K562 (cell line): ENCODE results near the gene CD44. TPM values are rescaled to one million over a fixed set of nuclear protein-coding genes. Genes with fewer than 3 reads are reported as not detected.

Experiments used
- ATAC-seq: fragments of 200-7000 bp; cut with Tn5 transposase; 3 replicates; pipeline ENCODE4 v1.9.1; 2020; ENCODE audit warnings: moderate library complexity
- BruUV-seq: library from RNA; stranded (reverse); fragments of 400-500 nt; replicated peaks from 2 replicates; lab custom pipeline; 2021; lab: Mats Ljungman, UMichigan
- CTCF ChIA-PET: fragments of 300-600 bp; formaldehyde crosslinking; extraction: SDS; loops from one replicate; lab custom pipeline; 2021; ENCODE audit warnings: low intra/inter-chr PET ratio; lab: Yijun Ruan, JAX
- POLR2A ChIA-PET: fragments of 300-600, 350-650 bp; sonication (Branson Sonifier 250); formaldehyde crosslinking; extraction: SDS; loops from one replicate; lab custom pipeline; 2021; ENCODE audit warnings: antibody characterized with exemption, inconsistent platforms; lab: Yijun Ruan, JAX
- DNase-seq, 4 experiments: peaks; one replicate each; pipeline versions ENCODE4 v3.0.0 to v3.0.0-alpha.2; 2011 to 2018; ENCODE audit warnings: low spot score in 3 of 4, mixed read lengths in 3 of 4; ENCODE audit errors: extremely low read depth in 1 of 4
- FAIRE-seq: peaks from 2 replicates; lab custom pipeline; 2011; peaks lifted over from hg19 to GRCh38; lab: Jason Lieb, UNC
- H2AFZ ChIP-seq: 2 replicates; pipeline ENCODE4 v1.6.0; 2011; ENCODE audit warnings: low read depth, low read length, control low read depth, inconsistent platforms
- H3K27ac ChIP-seq: fragments of 200-600 bp; 3 replicates; pipeline ENCODE4 v1.8.0; 2011; ENCODE audit warnings: low read depth, mild to moderate bottlenecking, control low read depth, inconsistent platforms, low read length, moderate library complexity, mixed read lengths; ENCODE audit errors: extremely low read depth
- H3K27me3 ChIP-seq, 2 experiments: fragments of 300-600 bp in 1 of 2; 2 replicates in 1 of 2; 3 replicates in 1 of 2; pipeline versions ENCODE4 v1.6.0 to v1.8.0; 2011; ENCODE audit warnings: inconsistent platforms in 2 of 2, low read length in 2 of 2, mild to moderate bottlenecking in 1 of 2, mixed read lengths in 1 of 2, moderate library complexity in 1 of 2; ENCODE audit not compliant: control insufficient read depth in 2 of 2, insufficient read depth in 2 of 2
- H3K36me3 ChIP-seq: fragments of 300-600 bp; 3 replicates; pipeline ENCODE4 v1.8.0; 2011; ENCODE audit warnings: mild to moderate bottlenecking, low read length, inconsistent platforms; ENCODE audit not compliant: control insufficient read depth, insufficient read depth
- H3K4me1 ChIP-seq, 2 experiments: fragments of 200-600 bp in 1 of 2; replicated peaks in 1 of 2; 2 replicates in 1 of 2; 3 replicates in 1 of 2; pipeline versions ENCODE4 v1.5.1 to v1.8.0; 2011; ENCODE audit warnings: inconsistent platforms in 2 of 2, low read length in 2 of 2, mild to moderate bottlenecking in 1 of 2, mixed read lengths in 1 of 2, moderate library complexity in 1 of 2; ENCODE audit not compliant: control insufficient read depth in 2 of 2, insufficient read depth in 2 of 2
- H3K4me2 ChIP-seq: 2 replicates; pipeline ENCODE4 v1.6.1; 2011; ENCODE audit warnings: low read length, control low read depth, inconsistent platforms, mixed read lengths; ENCODE audit not compliant: insufficient read depth
- H3K4me3 ChIP-seq: fragments of 200-600 bp; sonication (generic), shearing (Covaris generic); 2 replicates; pipeline ENCODE4 v1.5.1; 2016; ENCODE audit warnings: control low read depth, inconsistent platforms
- H3K79me2 ChIP-seq: fragments of 200-600 bp; 3 replicates; pipeline ENCODE4 v1.8.0; 2011; ENCODE audit warnings: low read length, inconsistent platforms; ENCODE audit not compliant: control insufficient read depth, insufficient read depth
- H3K9ac ChIP-seq, 2 experiments: 2 replicates each; pipeline versions ENCODE4 v1.6.0 to v1.6.1; 2011; ENCODE audit warnings: low read depth in 2 of 2, low read length in 2 of 2, control low read depth in 1 of 2, inconsistent platforms in 1 of 2, mild to moderate bottlenecking in 1 of 2, mixed read lengths in 1 of 2; ENCODE audit not compliant: insufficient read depth in 1 of 2
- H3K9me1 ChIP-seq: one replicate; pipeline ENCODE4 v1.6.0; 2011; ENCODE audit warnings: inconsistent platforms, mild to moderate bottlenecking, low read length, moderate library complexity; ENCODE audit not compliant: control insufficient read depth, insufficient read depth
- H3K9me3 ChIP-seq: replicated peaks from 2 replicates; pipeline ENCODE4 v1.5.1; 2011; ENCODE audit warnings: low read depth, low read length, inconsistent platforms; ENCODE audit not compliant: control insufficient read depth, insufficient read depth
- H4K20me1 ChIP-seq: replicated peaks from 2 replicates; pipeline ENCODE4 v1.6.1; 2011; ENCODE audit warnings: low read length, inconsistent platforms, mixed read lengths; ENCODE audit not compliant: control insufficient read depth, insufficient read depth
- ARID4B ChIP-seq: sonication (generic); formaldehyde crosslinking; IDR thresholded peaks from 2 replicates; pipeline ENCODE4 v1.8.0; 2022; ENCODE audit warnings: mild to moderate bottlenecking, missing genetic modification reagents
- FOSL1 ChIP-seq: fragments of 200-800 bp; sonication (Bioruptor generic); conservative IDR thresholded peaks from 2 replicates; pipeline ENCODE4 v1.6.1; 2016; ENCODE audit warnings: missing genetic modification characterization, missing compliant biosample characterization
- IRF9 ChIP-seq: fragments of 450-650 bp; IDR thresholded peaks from 2 replicates; pipeline ENCODE4 v1.6.1; 2016; ENCODE audit warnings: missing biosample characterization, missing genetic modification characterization
- JUN ChIP-seq, 2 experiments: sonication (generic) in 1 of 2; formaldehyde crosslinking in 1 of 2; IDR thresholded peaks; 2 replicates each; pipeline versions ENCODE4 v1.6.1 to v1.8.0; 2012 to 2022; ENCODE audit warnings: borderline replicate concordance in 2 of 2, mild to moderate bottlenecking in 2 of 2, improper control_type of control experiment in 1 of 2, low read depth in 1 of 2, low read length in 1 of 2, missing genetic modification reagents in 1 of 2
- SAFB ChIP-seq: fragments of 200-400 bp; formaldehyde crosslinking; IDR thresholded peaks from 2 replicates; pipeline ENCODE4 v1.6.1; 2017; ENCODE audit warnings: low read depth, low read length, borderline replicate concordance
- SP1 ChIP-seq: sonication (generic); formaldehyde crosslinking; IDR thresholded peaks from 2 replicates; pipeline ENCODE4 v1.8.1; 2022; ENCODE audit warnings: mild to moderate bottlenecking, missing genetic modification reagents
- ZBTB1 ChIP-seq: sonication (generic); formaldehyde crosslinking; IDR thresholded peaks from 2 replicates; pipeline ENCODE4 v1.8.1; 2023; ENCODE audit warnings: missing genetic modification reagents, low read depth, mild to moderate bottlenecking, borderline replicate concordance
- WGBS: fragments of 100-300 bp; shearing (Covaris generic); methylation state at CpG from one replicate; pipeline ENCODE4 v1.1.6; 2016; ENCODE audit warnings: low coverage, mixed read lengths; ENCODE audit not compliant: insufficient coverage; ENCODE audit errors: missing lambda C conversion rate; 5-methylcytosine and 5-hydroxymethylcytosine counted together
- in situ Hi-C: fragments of 300-500 bp; cut with MboI; formaldehyde crosslinking; loops from 4 replicates; pipeline ENCODE4 v1.15.0; 2018; ENCODE audit warnings: inconsistent platforms, mixed read lengths
- intact Hi-C: fragments of 100-400 bp; cut with micrococcal nuclease; formaldehyde crosslinking; loops from 2 replicates; pipeline ENCODE4 v1.14.2; 2022
- polyA plus RNA-seq, 8 experiments: library from polyadenylated mRNA; depleted of rRNA in 4 of 8; stranded (reverse) in 5 of 8; unstranded in 3 of 8; fragments of >200 nt; fragmentation: Nextera tagmentation in 2 of 8; fragmentation: Illumina TruSeq in 1 of 8; extraction: Ambion mirVana in 2 of 8; extraction: Trizol in 1 of 8; gene quantifications; 2 replicates each; pipeline versions ENCODE4 v1.2.1 to v1.2.3, GENCODE V29; 2011 to 2014; ENCODE audit warnings: inconsistent platforms in 1 of 8, missing spikeins in 1 of 8
- total RNA-seq, 7 experiments: library from RNA; depleted of rRNA in 6 of 7; stranded (reverse); fragments of >200 nt in 6 of 7; fragmentation: Illumina TruSeq in 2 of 7; extraction: Trizol in 2 of 7; gene quantifications; 2 replicates each; pipeline versions ENCODE4 v1.2.1 to v1.2.3, GENCODE V29; 2011 to 2021; ENCODE audit warnings: low replicate concordance in 1 of 7

CD44 gene
- total and polyA plus RNA-seq, 9 of the 15 experiments (the other 6 are each of a cell fraction or from before 2014, with no cell fraction given), result 1.2 to 13.9 (median 3.0) TPM

- ATAC-seq, result no peak
- ChIA-PET CTCF (no interaction called here), POLR2A (interaction anchor here (0.7 kb wide), 1 partner anchor 23 kb away, joined by 3 read pairs; no protein-coding TSS in a partner anchor)
- no peaks in the 10 kb centered on the region for H3K9me1 ChIP-seq
- in situ Hi-C loops, result no loop called here
- H3K9me3 ChIP-seq, result no peaks in the 10 kb centered on the region
- WGBS, result 5% methylated on average over 15 of the region's 16 CpGs
- H3K36me3 ChIP-seq, result no peaks in the 10 kb centered on the region
- no TSS peak for BruUV-seq
- peaks cover 0 to 13% of the 10 kb centered on the region in 2 experiments; a peak in 2 of 5 replicates for H3K4me1 ChIP-seq
- H2AFZ ChIP-seq, result no peak overlapping the region
- intact Hi-C loops, result no loop called here
- no peaks in the 10 kb centered on the region for H4K20me1 ChIP-seq
- DNase-seq, result no peak
- no peak overlapping the region for H3K27ac ChIP-seq
- H3K9ac ChIP-seq, result peak overlapping the region in 1 of 2 experiments; percentile 57; a peak in 2 of 4 replicates
- H3K4me2 ChIP-seq, result peak overlapping the region; percentile 58; the same call in 1 of the 2 replicates
- H3K79me2 ChIP-seq, result no peaks in the 10 kb centered on the region
- FAIRE-seq, result no peak
- TF ChIP-seq ZBTB1 (0 out of 2 replicates have a peak, but pooled peaks have one; percentile 47), SAFB (no peak)
- TF ChIP-seq, all 486 proteins: peak for 1
- Histone ChIP-seq H3K4me3 (peak overlapping the region; percentile 27; the same call in 1 of the 2 replicates), H3K27me3 (peaks cover 17 to 25% of the 10 kb centered on the region in 2 experiments)
Observed at GRCh38 chr11:35138606-35138942, 397 bp upstream of the CD44 start.

GRCh38 chr11:35139722-35140282 lies 831 bp downstream of the CD44 start:
- in situ Hi-C loops, result no loop called here
- Histone ChIP-seq H3K79me2 (no peaks in the 10 kb centered on the region), H3K9me3 (no peaks in the 10 kb centered on the region), H3K9ac (peak overlapping the region in 1 of 2 experiments; percentile 57; a peak in 1 of 4 replicates), H3K9me1 (no peaks in the 10 kb centered on the region), H3K4me2 (peak overlapping the region; percentile 58), H4K20me1 (no peaks in the 10 kb centered on the region), H3K4me1 (peaks cover 0 to 13% of the 10 kb centered on the region in 2 experiments; a peak in 2 of 5 replicates), H3K4me3 (no peak overlapping the region), H3K27ac (no peak overlapping the region), H3K27me3 (peaks cover 22 to 32% of the 10 kb centered on the region in 2 experiments), H2AFZ (no peak overlapping the region), H3K36me3 (no peaks in the 10 kb centered on the region)
- DNase-seq, result no peak
- ChIA-PET POLR2A (interaction anchor here (0.7 kb wide), 1 partner anchor 42 kb away, joined by 4 read pairs; no protein-coding TSS in a partner anchor), CTCF (no interaction called here)
- intact Hi-C loops, result loop anchor here (5.0 kb wide), 1 partner anchor 143 kb away; no protein-coding TSS in a partner anchor
- no peak for FAIRE-seq
- no TSS peak for BruUV-seq
- 9% methylated on average over 7 of the region's 8 CpGs for WGBS
- ATAC-seq, result no peak
- TF ChIP-seq ARID4B (CRISPR knock-in tag), result 0 out of 2 replicates have a peak, but pooled peaks have one; percentile 38
- no peak for TF ChIP-seq IRF9 (tag)
- TF ChIP-seq SP1 (CRISPR knock-in tag), result 0 out of 2 replicates have a peak, but pooled peaks have one; percentile 10
- TF ChIP-seq FOSL1, result no peak
- TF ChIP-seq JUN (IDR thresholded peaks at IDR 0.05; ENCODE audit: borderline replicate concordance, low read depth, low read length), result no peak
- 0 out of 2 replicates have a peak, but pooled peaks have one; percentile 35 for TF ChIP-seq JUN (CRISPR knock-in tag; IDR thresholded peaks at IDR 0.05; ENCODE audit: borderline replicate concordance)
